ENCODE data around the gene AMZ2.
"Not testable (repeated sequence)": the region's sequence is repeated elsewhere in the genome, so short reads cannot be mapped to it uniquely, and the experiment has no call there.

AMZ2 gene

DNA sequence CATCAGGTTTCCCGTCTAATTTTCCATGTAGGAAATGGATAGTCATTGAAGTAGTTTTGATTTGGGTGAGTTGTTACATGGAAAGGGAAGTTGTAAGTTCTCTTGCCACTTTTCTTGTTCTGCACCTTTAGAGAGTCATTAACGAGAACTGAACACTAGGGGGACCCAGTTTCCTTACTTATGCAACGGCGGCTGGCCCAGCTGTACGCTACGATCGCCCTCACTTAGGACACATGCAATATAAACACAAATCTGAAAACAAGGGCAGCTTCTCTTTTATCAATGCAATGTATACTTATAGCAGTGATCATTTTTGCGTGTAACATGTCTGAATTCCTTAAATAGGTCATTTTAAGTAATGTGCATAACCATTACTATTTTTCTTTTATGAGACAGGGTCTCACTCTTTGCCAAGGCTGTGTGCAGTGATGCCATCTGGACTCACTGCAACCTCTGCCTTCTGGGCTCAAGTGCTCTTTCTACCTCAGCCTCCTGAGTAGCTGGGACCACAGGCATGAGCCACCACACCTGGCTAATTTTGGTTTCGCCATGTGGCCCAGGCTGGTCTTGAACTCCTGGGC lies 15.3 kb downstream of the AMZ2 start:
- not testable (repeated sequence) for H2BK5ac ChIP-seq (ENCODE audit: low read length); H3K4ac ChIP-seq (ENCODE audit: low read depth, low read length); H3K27ac ChIP-seq (ENCODE audit: low read depth, low read length); H3K9ac ChIP-seq (ENCODE audit: low read length); H3K4me2 ChIP-seq (ENCODE audit: low read length); H3K79me1 ChIP-seq (ENCODE audit: low read length); H3K36me3 ChIP-seq (ENCODE audit: control insufficient read depth, insufficient read depth, low read length); H4K8ac ChIP-seq (ENCODE audit: low read depth, low read length); H2BK120ac ChIP-seq (ENCODE audit: low read depth, low read length); H3K18ac ChIP-seq (ENCODE audit: low read length); H3K23ac ChIP-seq (ENCODE audit: low read length); H4K5ac ChIP-seq (ENCODE audit: low read length); H3K4me1 ChIP-seq (ENCODE audit: control insufficient read depth, low read depth, low read length); H3K4me3 ChIP-seq (ENCODE audit: low read length); H3K56ac ChIP-seq (ENCODE audit: low read length); H2BK15ac ChIP-seq (replicated peaks; ENCODE audit: low read depth); H3K27me3 ChIP-seq (ENCODE audit: insufficient read depth, low read length, poor library complexity); H2AK5ac ChIP-seq (ENCODE audit: low read length); H3K79me2 ChIP-seq (ENCODE audit: control insufficient read depth, insufficient read depth, low read length)
- DNase-seq = peak; percentile 38
- WGBS (ENCODE audit: extremely low coverage, insufficient coverage, low lambda C conversion rate) = no CpG with 5 or more reads among the region's 9 CpGs

DNA sequence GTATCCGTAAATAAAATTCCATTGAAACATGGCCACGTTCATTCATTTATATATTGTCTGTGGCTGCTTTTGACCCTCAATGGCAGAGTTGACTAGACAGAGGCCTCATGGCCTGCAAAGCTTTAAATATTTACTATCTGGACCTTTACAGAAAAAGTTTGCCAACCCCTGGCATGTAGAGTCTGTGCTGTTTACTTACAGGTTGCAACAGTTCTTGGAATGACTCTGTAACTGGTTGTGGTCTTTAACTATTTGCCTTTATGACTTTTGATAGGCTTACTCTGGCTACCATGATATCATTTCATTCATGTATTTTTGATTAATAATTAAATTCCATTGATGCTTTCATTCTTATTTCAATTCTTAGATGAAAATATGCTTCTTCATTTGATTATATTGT lies 18.0 kb downstream of the AMZ2 start:
- not testable (repeated sequence) for H3K18ac ChIP-seq (ENCODE audit: low read length); H3K27ac ChIP-seq (ENCODE audit: low read depth, low read length); H2BK120ac ChIP-seq (ENCODE audit: low read depth, low read length); H3K56ac ChIP-seq (ENCODE audit: low read length); H3K27me3 ChIP-seq (ENCODE audit: insufficient read depth, low read length, poor library complexity); H3K23ac ChIP-seq (ENCODE audit: low read length); H2BK5ac ChIP-seq (ENCODE audit: low read length); H3K4me2 ChIP-seq (ENCODE audit: low read length); H3K4me3 ChIP-seq (ENCODE audit: low read length); H4K8ac ChIP-seq (ENCODE audit: low read depth, low read length); H3K36me3 ChIP-seq (ENCODE audit: control insufficient read depth, insufficient read depth, low read length); H2BK15ac ChIP-seq (replicated peaks; ENCODE audit: low read depth); H3K4ac ChIP-seq (ENCODE audit: low read depth, low read length); H3K4me1 ChIP-seq (ENCODE audit: control insufficient read depth, low read depth, low read length); H3K79me2 ChIP-seq (ENCODE audit: control insufficient read depth, insufficient read depth, low read length); H4K5ac ChIP-seq (ENCODE audit: low read length); DNase-seq; H2AK5ac ChIP-seq (ENCODE audit: low read length); H3K79me1 ChIP-seq (ENCODE audit: low read length); H3K9ac ChIP-seq (ENCODE audit: low read length)
- WGBS (ENCODE audit: extremely low coverage, insufficient coverage, low lambda C conversion rate) = no CpG with 5 or more reads among the region's 2 CpGs

- H3K36me3 ChIP-seq (ENCODE audit: control insufficient read depth, insufficient read depth, low read length) = no peaks in the 10 kb centered on the region
- H4K5ac ChIP-seq (ENCODE audit: low read length) = no peak overlapping the region
- H2BK15ac ChIP-seq (replicated peaks; ENCODE audit: low read depth) = no peak overlapping the region
- H3K79me2 ChIP-seq (ENCODE audit: control insufficient read depth, insufficient read depth, low read length) = no peaks in the 10 kb centered on the region
- H3K27ac ChIP-seq (ENCODE audit: low read depth, low read length) = no peak overlapping the region
- no peak overlapping the region for H3K4me3 ChIP-seq (ENCODE audit: low read length)
- H2BK5ac ChIP-seq (ENCODE audit: low read length) = no peak overlapping the region
- no peak overlapping the region for H3K9ac ChIP-seq (ENCODE audit: low read length)
- H3K18ac ChIP-seq (ENCODE audit: low read length) = no peak overlapping the region
- H4K8ac ChIP-seq (ENCODE audit: low read depth, low read length) = no peak overlapping the region
- no peaks in the 10 kb centered on the region for H3K27me3 ChIP-seq (ENCODE audit: insufficient read depth, low read length, poor library complexity)
- no CpG with 5 or more reads among the region's 11 CpGs for WGBS (ENCODE audit: extremely low coverage, insufficient coverage, low lambda C conversion rate)
- no peak overlapping the region for H2AK5ac ChIP-seq (ENCODE audit: low read length)
- no peak overlapping the region for H3K4ac ChIP-seq (ENCODE audit: low read depth, low read length)
- no peak for DNase-seq
- H3K23ac ChIP-seq (ENCODE audit: low read length) = no peak overlapping the region
- no peak overlapping the region for H2BK120ac ChIP-seq (ENCODE audit: low read depth, low read length)
- no peaks in the 10 kb centered on the region for H3K79me1 ChIP-seq (ENCODE audit: low read length)
- H3K4me1 ChIP-seq (ENCODE audit: control insufficient read depth, low read depth, low read length) = no peaks in the 10 kb centered on the region
- no peak overlapping the region for H3K4me2 ChIP-seq (ENCODE audit: low read length)
- no peak overlapping the region for H3K56ac ChIP-seq (ENCODE audit: low read length)
Observed at GRCh38 chr17:68273722-68274121, 25.9 kb downstream of the AMZ2 start.

DNA sequence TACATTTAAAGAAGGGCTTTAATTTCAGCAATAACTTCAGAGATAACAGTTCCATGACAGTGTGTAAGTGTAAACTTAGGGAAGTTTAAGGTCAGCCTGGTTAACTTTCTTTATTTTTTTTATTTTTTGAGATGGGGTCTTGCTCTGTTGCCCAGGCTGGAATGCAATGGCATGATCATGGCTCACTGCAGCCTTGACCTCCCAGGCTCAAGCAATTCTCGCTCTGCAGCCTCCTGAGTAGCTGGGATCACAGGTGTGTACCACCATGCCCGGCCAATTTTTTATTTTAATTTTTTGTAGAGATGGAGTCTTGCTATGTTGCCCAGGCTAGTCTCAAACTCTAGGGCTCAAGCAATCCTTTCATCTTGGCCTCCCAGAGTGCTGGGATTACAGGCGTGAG lies 28.5 kb downstream of the AMZ2 start:
- not testable (repeated sequence) for H2BK120ac ChIP-seq (ENCODE audit: low read depth, low read length); H3K27ac ChIP-seq (ENCODE audit: low read depth, low read length); H3K23ac ChIP-seq (ENCODE audit: low read length); H3K9ac ChIP-seq (ENCODE audit: low read length); H2BK15ac ChIP-seq (replicated peaks; ENCODE audit: low read depth); H3K4me1 ChIP-seq (ENCODE audit: control insufficient read depth, low read depth, low read length); H2AK5ac ChIP-seq (ENCODE audit: low read length); H3K27me3 ChIP-seq (ENCODE audit: insufficient read depth, low read length, poor library complexity); H3K4me2 ChIP-seq (ENCODE audit: low read length); H3K4ac ChIP-seq (ENCODE audit: low read depth, low read length); H3K4me3 ChIP-seq (ENCODE audit: low read length); H3K79me1 ChIP-seq (ENCODE audit: low read length); H3K36me3 ChIP-seq (ENCODE audit: control insufficient read depth, insufficient read depth, low read length); H3K56ac ChIP-seq (ENCODE audit: low read length); DNase-seq; H3K79me2 ChIP-seq (ENCODE audit: control insufficient read depth, insufficient read depth, low read length); H4K8ac ChIP-seq (ENCODE audit: low read depth, low read length); H4K5ac ChIP-seq (ENCODE audit: low read length); H3K18ac ChIP-seq (ENCODE audit: low read length); H2BK5ac ChIP-seq (ENCODE audit: low read length)
- no CpG with 5 or more reads among the region's 3 CpGs for WGBS (ENCODE audit: extremely low coverage, insufficient coverage, low lambda C conversion rate)

- no peak overlapping the region for H2BK5ac ChIP-seq (ENCODE audit: low read length)
- no peaks in the 10 kb centered on the region for H3K79me1 ChIP-seq (ENCODE audit: low read length)
- WGBS (ENCODE audit: extremely low coverage, insufficient coverage, low lambda C conversion rate) = no CpG with 5 or more reads among the region's 5 CpGs
Observed at GRCh38 chr17:68277807-68278206, 30.0 kb downstream of the AMZ2 start.

GRCh38 chr17:68281965-68282364 lies 34.1 kb downstream of the AMZ2 start:
- not testable (repeated sequence) for H3K4me1 ChIP-seq (ENCODE audit: control insufficient read depth, low read depth, low read length); H3K23ac ChIP-seq (ENCODE audit: low read length); H4K5ac ChIP-seq (ENCODE audit: low read length); H3K18ac ChIP-seq (ENCODE audit: low read length); H3K27me3 ChIP-seq (ENCODE audit: insufficient read depth, low read length, poor library complexity); H3K4me3 ChIP-seq (ENCODE audit: low read length); H3K79me1 ChIP-seq (ENCODE audit: low read length); H3K4ac ChIP-seq (ENCODE audit: low read depth, low read length); H3K4me2 ChIP-seq (ENCODE audit: low read length); H2BK120ac ChIP-seq (ENCODE audit: low read depth, low read length); H4K8ac ChIP-seq (ENCODE audit: low read depth, low read length); H3K27ac ChIP-seq (ENCODE audit: low read depth, low read length); H3K9ac ChIP-seq (ENCODE audit: low read length); H2AK5ac ChIP-seq (ENCODE audit: low read length); H2BK15ac ChIP-seq (replicated peaks; ENCODE audit: low read depth); H3K56ac ChIP-seq (ENCODE audit: low read length); H3K79me2 ChIP-seq (ENCODE audit: control insufficient read depth, insufficient read depth, low read length); H3K36me3 ChIP-seq (ENCODE audit: control insufficient read depth, insufficient read depth, low read length); H2BK5ac ChIP-seq (ENCODE audit: low read length); DNase-seq
- WGBS (ENCODE audit: extremely low coverage, insufficient coverage, low lambda C conversion rate) = no CpG with 5 or more reads among the region's 6 CpGs

More at GRCh38 chr17:68277807-68278206, 30.0 kb downstream of the AMZ2 start:
- no peak overlapping the region for H2AK5ac ChIP-seq (ENCODE audit: low read length)
- no peak overlapping the region for H3K4me2 ChIP-seq (ENCODE audit: low read length)
- H3K27me3 ChIP-seq (ENCODE audit: insufficient read depth, low read length, poor library complexity) = no peaks in the 10 kb centered on the region
- H3K4ac ChIP-seq (ENCODE audit: low read depth, low read length) = no peak overlapping the region
- H3K4me1 ChIP-seq (ENCODE audit: control insufficient read depth, low read depth, low read length) = no peaks in the 10 kb centered on the region
- no peak overlapping the region for H2BK120ac ChIP-seq (ENCODE audit: low read depth, low read length)
- H3K18ac ChIP-seq (ENCODE audit: low read length) = no peak overlapping the region
- H3K9ac ChIP-seq (ENCODE audit: low read length) = no peak overlapping the region
- DNase-seq = peak; percentile 13
- H2BK15ac ChIP-seq (replicated peaks; ENCODE audit: low read depth) = no peak overlapping the region
- no peak overlapping the region for H3K56ac ChIP-seq (ENCODE audit: low read length)
- H3K27ac ChIP-seq (ENCODE audit: low read depth, low read length) = no peak overlapping the region
- H4K8ac ChIP-seq (ENCODE audit: low read depth, low read length) = no peak overlapping the region
- no peak overlapping the region for H3K23ac ChIP-seq (ENCODE audit: low read length)
- H3K79me2 ChIP-seq (ENCODE audit: control insufficient read depth, insufficient read depth, low read length) = no peaks in the 10 kb centered on the region
- H4K5ac ChIP-seq (ENCODE audit: low read length) = no peak overlapping the region
- no peaks in the 10 kb centered on the region for H3K36me3 ChIP-seq (ENCODE audit: control insufficient read depth, insufficient read depth, low read length)
- H3K4me3 ChIP-seq (ENCODE audit: low read length) = no peak overlapping the region
